ENCODE results near the gene CLCNKA. TPM values are rescaled to one million over a fixed set of nuclear protein-coding genes. Genes with fewer than 3 reads are reported as not detected.

The CLCNKA gene
- polyA plus RNA-seq, 1 donor (not counting 4 experiments of a cell fraction or from before 2014, with no cell fraction given) = not detected

DNA sequence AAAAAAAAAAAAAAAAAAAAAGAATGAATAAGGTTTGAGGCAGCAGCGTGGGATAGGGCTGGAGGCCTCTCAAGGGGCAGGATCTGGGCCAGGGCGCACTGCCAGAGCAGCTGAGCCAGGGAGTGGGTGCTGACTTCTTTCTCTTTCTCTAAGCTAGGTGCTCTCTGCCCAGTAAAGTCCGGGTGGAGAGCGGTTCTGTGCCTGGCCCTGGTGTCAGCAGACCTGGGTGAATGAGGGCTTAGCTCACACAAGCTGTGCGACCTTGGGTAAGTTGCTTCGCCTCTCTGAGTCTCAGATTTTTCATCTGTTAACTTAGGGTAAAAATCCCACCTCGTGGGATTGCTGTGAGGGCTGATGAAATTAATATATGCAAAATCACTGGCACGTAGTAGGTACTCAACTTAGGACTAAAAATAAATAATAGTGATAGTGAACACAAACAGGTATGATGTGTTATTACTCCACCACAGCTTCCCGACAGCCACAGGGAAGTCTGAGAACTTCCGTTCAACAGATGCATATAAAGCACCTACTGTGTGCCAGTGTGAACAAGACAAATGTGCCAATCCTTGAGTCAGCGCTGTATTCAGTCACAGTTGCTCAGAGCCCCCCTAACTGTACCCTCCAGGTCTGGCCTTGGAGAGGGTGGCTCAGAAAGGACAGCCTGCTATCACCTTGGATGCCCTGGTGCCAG, 53.6 kb downstream of the CLCNKA start:
- Histone ChIP-seq H3K9ac (ENCODE audit: control insufficient read depth, extremely low read depth, insufficient read depth, low read length) (peak overlapping the region; percentile 36), H3K4me1 (ENCODE audit: control insufficient read depth, extremely low read depth, insufficient read depth, low read length) (peaks cover 33% of the 10 kb centered on the region), H3K4me2 (ENCODE audit: control insufficient read depth, extremely low read depth, insufficient read depth, low read depth, low read length) (peak overlapping the region; percentile 62), H3K79me2 (ENCODE audit: control insufficient read depth, insufficient read depth, low read length) (no peaks in the 10 kb centered on the region), H3K4me3 (ENCODE audit: control insufficient read depth in 2 of 3, extremely low read depth in 1 of 3, insufficient read depth in 2 of 3, low read depth in 1 of 3, low read length in 3 of 3) (peak overlapping the region in 1 of 3 experiments; percentile 30), H3K27me3 (ENCODE audit: control insufficient read depth, extremely low read depth, insufficient read depth, low read length) (peaks cover 8% of the 10 kb centered on the region), H3K36me3 (ENCODE audit: control insufficient read depth in 2 of 2, extremely low read depth in 1 of 2, insufficient read depth in 2 of 2, low read length in 2 of 2) (no peaks in the 10 kb centered on the region), H3K27ac (ENCODE audit: control insufficient read depth, insufficient read depth, low read length) (peak overlapping the region; percentile 60), H3K9me1 (ENCODE audit: control insufficient read depth, extremely low read depth, insufficient read depth, low read length) (no peaks in the 10 kb centered on the region), H4K20me1 (ENCODE audit: control insufficient read depth, extremely low read depth, insufficient read depth, low read length) (no peaks in the 10 kb centered on the region), H3K9me3 (ENCODE audit: control insufficient read depth, low read depth, low read length) (no peaks in the 10 kb centered on the region), H2AFZ (ENCODE audit: control insufficient read depth, low read length) (no peak overlapping the region)
- no peak for TF ChIP-seq EZH2 (IDR thresholded peaks at IDR 0.05; ENCODE audit: low read length)
- TF ChIP-seq, protein P1, sequence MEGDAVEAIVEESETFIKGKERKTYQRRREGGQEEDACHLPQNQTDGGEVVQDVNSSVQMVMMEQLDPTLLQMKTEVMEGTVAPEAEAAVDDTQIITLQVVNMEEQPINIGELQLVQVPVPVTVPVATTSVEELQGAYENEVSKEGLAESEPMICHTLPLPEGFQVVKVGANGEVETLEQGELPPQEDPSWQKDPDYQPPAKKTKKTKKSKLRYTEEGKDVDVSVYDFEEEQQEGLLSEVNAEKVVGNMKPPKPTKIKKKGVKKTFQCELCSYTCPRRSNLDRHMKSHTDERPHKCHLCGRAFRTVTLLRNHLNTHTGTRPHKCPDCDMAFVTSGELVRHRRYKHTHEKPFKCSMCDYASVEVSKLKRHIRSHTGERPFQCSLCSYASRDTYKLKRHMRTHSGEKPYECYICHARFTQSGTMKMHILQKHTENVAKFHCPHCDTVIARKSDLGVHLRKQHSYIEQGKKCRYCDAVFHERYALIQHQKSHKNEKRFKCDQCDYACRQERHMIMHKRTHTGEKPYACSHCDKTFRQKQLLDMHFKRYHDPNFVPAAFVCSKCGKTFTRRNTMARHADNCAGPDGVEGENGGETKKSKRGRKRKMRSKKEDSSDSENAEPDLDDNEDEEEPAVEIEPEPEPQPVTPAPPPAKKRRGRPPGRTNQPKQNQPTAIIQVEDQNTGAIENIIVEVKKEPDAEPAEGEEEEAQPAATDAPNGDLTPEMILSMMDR (optimal IDR thresholded peaks at IDR 0.05 in 1 of 3, IDR thresholded peaks at IDR 0.05 in 1 of 3, conservative IDR thresholded peaks at IDR 0.05 in 1 of 3; ENCODE audit: extremely low read depth in 1 of 3, insufficient read depth in 2 of 3, low read length in 3 of 3) = no peak
- DNase-seq (ENCODE audit: low read depth, low spot score) = no peak
- FAIRE-seq = no peak
- dilution Hi-C loops (cut with MboI; ENCODE audit: extremely low pct_ligation_motif_present, low sequenced_read_pairs) = no loop called here

DNA sequence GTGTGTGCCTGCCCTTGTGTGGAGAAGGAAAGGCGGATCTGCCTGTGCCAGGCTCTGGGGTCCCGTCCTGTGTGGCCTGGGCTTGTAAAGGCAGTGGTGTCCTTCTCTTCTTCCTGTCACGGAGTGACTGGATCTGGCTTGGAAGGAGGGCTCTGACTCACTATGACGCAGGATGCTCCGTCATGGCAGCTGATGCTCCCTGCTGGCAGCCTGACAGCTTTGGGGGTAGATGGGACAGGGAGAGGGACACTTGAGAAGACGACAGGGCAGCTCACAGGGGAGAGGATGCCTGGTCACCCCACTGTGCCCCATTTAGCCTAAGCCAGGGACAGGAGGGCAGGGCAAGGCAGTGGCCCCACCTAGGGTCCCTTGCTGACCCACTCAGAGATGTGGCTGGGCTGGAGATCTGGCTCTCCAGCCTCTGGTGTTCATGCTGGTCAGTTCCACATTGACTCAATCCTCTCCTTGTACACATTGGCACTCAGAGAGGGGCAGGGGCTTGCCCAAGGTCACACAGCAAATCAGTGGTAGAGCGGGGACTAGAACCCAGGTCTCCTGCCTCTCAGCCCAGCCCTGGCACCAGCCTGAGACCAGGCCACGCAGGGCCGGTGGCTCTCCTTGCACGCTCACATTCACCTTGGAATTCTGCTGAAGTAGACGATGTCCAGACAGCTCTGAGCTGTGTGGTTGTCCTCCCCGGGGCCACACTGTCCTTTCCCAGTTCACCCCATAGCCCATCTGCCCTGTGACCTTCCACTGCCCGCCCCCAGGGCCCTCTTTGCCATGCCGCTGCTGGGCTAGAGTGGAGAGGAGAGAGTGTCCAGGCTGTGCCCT, 54.4 kb downstream of the CLCNKA start:
- TF ChIP-seq, protein P1 (optimal IDR thresholded peaks at IDR 0.05 in 1 of 3, IDR thresholded peaks at IDR 0.05 in 1 of 3, conservative IDR thresholded peaks at IDR 0.05 in 1 of 3; ENCODE audit: extremely low read depth in 1 of 3, insufficient read depth in 2 of 3, low read length in 3 of 3) = no peak
- no peak for TF ChIP-seq EZH2 (IDR thresholded peaks at IDR 0.05; ENCODE audit: low read length)
- Histone ChIP-seq H3K27ac (ENCODE audit: control insufficient read depth, insufficient read depth, low read length) (peak overlapping the region; percentile 60), H3K9ac (ENCODE audit: control insufficient read depth, extremely low read depth, insufficient read depth, low read length) (peak overlapping the region; percentile 39), H3K9me1 (ENCODE audit: control insufficient read depth, extremely low read depth, insufficient read depth, low read length) (no peaks in the 10 kb centered on the region), H3K4me2 (ENCODE audit: control insufficient read depth, extremely low read depth, insufficient read depth, low read depth, low read length) (peak overlapping the region; percentile 62), H4K20me1 (ENCODE audit: control insufficient read depth, extremely low read depth, insufficient read depth, low read length) (no peaks in the 10 kb centered on the region), H3K9me3 (ENCODE audit: control insufficient read depth, low read depth, low read length) (no peaks in the 10 kb centered on the region), H2AFZ (ENCODE audit: control insufficient read depth, low read length) (no peak overlapping the region), H3K27me3 (ENCODE audit: control insufficient read depth, extremely low read depth, insufficient read depth, low read length) (peaks cover 8% of the 10 kb centered on the region), H3K4me3 (ENCODE audit: control insufficient read depth in 2 of 3, extremely low read depth in 1 of 3, insufficient read depth in 2 of 3, low read depth in 1 of 3, low read length in 3 of 3) (peak overlapping the region in 1 of 3 experiments; percentile 30), H3K79me2 (ENCODE audit: control insufficient read depth, insufficient read depth, low read length) (no peaks in the 10 kb centered on the region), H3K36me3 (ENCODE audit: control insufficient read depth in 2 of 2, extremely low read depth in 1 of 2, insufficient read depth in 2 of 2, low read length in 2 of 2) (no peaks in the 10 kb centered on the region), H3K4me1 (ENCODE audit: control insufficient read depth, extremely low read depth, insufficient read depth, low read length) (peaks cover 33% of the 10 kb centered on the region)
- dilution Hi-C loops (cut with MboI; ENCODE audit: extremely low pct_ligation_motif_present, low sequenced_read_pairs) = no loop called here
- DNase-seq (ENCODE audit: low read depth, low spot score) (peak; percentile 85), FAIRE-seq (peak; percentile 88)
